ENCODE results near the gene MORC4.
"Not testable (repeated sequence)": the region's sequence is repeated elsewhere in the genome, so short reads cannot be mapped to it uniquely, and the experiment has no call there.

The MORC4 gene

DNA sequence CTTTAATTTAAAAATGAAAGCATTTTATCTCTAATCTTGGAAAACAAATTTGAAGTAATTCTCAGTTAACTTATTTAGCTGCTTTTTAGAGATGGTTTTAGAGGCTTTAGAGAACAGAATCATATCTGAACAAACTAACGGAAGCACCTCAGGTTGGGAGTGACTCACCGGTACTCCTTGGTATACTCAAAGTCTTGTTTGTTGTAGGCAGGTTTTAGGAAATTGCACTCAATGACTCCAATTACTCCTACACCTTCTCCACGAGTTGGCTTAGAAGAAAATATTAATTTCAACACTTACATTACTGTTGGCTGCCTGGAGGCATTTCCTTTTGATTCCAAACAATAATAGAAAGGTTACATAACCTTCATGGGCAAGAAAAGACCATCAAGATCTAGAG lies 23.6 kb downstream of the MORC4 start:
- H2BK5ac ChIP-seq (ENCODE audit: low read length), result no peak overlapping the region
- H3K79me1 ChIP-seq (ENCODE audit: low read length), result no peaks in the 10 kb centered on the region
- WGBS (ENCODE audit: extremely low coverage, insufficient coverage, low lambda C conversion rate), result no CpG with 5 or more reads among the region's 3 CpGs
- H2AK5ac ChIP-seq (ENCODE audit: low read length), result no peak overlapping the region
- no peak overlapping the region for H3K4ac ChIP-seq (ENCODE audit: low read depth, low read length)
- H3K4me2 ChIP-seq (ENCODE audit: low read length), result no peak overlapping the region
- no peak overlapping the region for H3K23ac ChIP-seq (ENCODE audit: low read length)
- no peaks in the 10 kb centered on the region for H3K4me1 ChIP-seq (ENCODE audit: control insufficient read depth, low read depth, low read length)
- H4K5ac ChIP-seq (ENCODE audit: low read length), result no peak overlapping the region
- no peaks in the 10 kb centered on the region for H3K79me2 ChIP-seq (ENCODE audit: control insufficient read depth, insufficient read depth, low read length)
- no peaks in the 10 kb centered on the region for H3K36me3 ChIP-seq (ENCODE audit: control insufficient read depth, insufficient read depth, low read length)
- H2BK15ac ChIP-seq (replicated peaks; ENCODE audit: low read depth), result no peak overlapping the region
- no peak for DNase-seq
- no peak overlapping the region for H3K56ac ChIP-seq (ENCODE audit: low read length)
- no peak overlapping the region for H3K9ac ChIP-seq (ENCODE audit: low read length)
- H2BK120ac ChIP-seq (ENCODE audit: low read depth, low read length), result no peak overlapping the region
- H3K27ac ChIP-seq (ENCODE audit: low read depth, low read length), result no peak overlapping the region
- no peaks in the 10 kb centered on the region for H3K27me3 ChIP-seq (ENCODE audit: insufficient read depth, low read length, poor library complexity)
- H4K8ac ChIP-seq (ENCODE audit: low read depth, low read length), result no peak overlapping the region
- H3K4me3 ChIP-seq (ENCODE audit: low read length), result no peak overlapping the region
- no peak overlapping the region for H3K18ac ChIP-seq (ENCODE audit: low read length)

DNA sequence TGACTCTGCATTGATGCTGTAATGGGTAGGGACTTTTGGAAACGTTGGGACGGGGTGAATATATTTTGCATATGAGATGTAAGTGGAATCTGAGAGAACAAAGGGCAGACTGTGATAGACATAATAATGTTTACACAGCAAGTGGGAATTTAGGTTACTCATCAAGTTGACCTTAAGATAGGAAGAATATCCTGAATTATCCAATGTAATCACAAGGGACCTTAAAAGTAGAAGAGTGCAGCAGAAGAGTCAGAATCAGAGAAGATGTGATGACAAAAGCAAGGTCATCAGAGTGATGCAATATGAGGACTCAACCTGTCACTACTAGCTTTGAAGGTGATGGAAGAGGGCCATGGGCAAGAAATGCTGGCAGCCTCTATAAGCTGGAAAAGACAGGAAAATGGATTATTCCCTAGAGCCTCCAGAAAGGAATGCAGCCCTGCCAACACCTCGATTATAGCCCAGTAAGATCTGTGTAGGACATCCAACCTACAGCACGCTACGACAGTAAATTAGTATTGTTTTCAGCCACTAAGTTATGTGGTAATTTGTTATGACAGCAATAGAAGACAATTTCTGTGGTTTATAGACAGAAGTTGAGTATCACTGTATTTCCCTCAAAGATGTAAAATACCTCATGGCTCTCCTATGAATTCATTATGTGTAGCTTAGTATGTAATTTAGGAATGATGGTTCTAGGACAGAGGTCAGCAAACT lies 26.4 kb downstream of the MORC4 start:
- Histone ChIP-seq H4K8ac (ENCODE audit: low read depth, low read length) (no peak overlapping the region), H3K27me3 (ENCODE audit: insufficient read depth, low read length, poor library complexity) (no peaks in the 10 kb centered on the region), H3K79me2 (ENCODE audit: control insufficient read depth, insufficient read depth, low read length) (no peaks in the 10 kb centered on the region), H2AK5ac (ENCODE audit: low read length) (no peak overlapping the region), H3K56ac (ENCODE audit: low read length) (no peak overlapping the region), H3K79me1 (ENCODE audit: low read length) (no peaks in the 10 kb centered on the region), H2BK5ac (ENCODE audit: low read length) (no peak overlapping the region), H3K4me1 (ENCODE audit: control insufficient read depth, low read depth, low read length) (no peaks in the 10 kb centered on the region), H2BK15ac (replicated peaks; ENCODE audit: low read depth) (no peak overlapping the region), H2BK120ac (ENCODE audit: low read depth, low read length) (no peak overlapping the region), H3K4me3 (ENCODE audit: low read length) (no peak overlapping the region), H3K18ac (ENCODE audit: low read length) (no peak overlapping the region), H3K4ac (ENCODE audit: low read depth, low read length) (no peak overlapping the region), H3K4me2 (ENCODE audit: low read length) (no peak overlapping the region), H4K5ac (ENCODE audit: low read length) (no peak overlapping the region), H3K27ac (ENCODE audit: low read depth, low read length) (no peak overlapping the region), H3K23ac (ENCODE audit: low read length) (no peak overlapping the region), H3K36me3 (ENCODE audit: control insufficient read depth, insufficient read depth, low read length) (no peaks in the 10 kb centered on the region), H3K9ac (ENCODE audit: low read length) (no peak overlapping the region)
- DNase-seq, result no peak
- no CpG with 5 or more reads among the region's 5 CpGs for WGBS (ENCODE audit: extremely low coverage, insufficient coverage, low lambda C conversion rate)

DNA sequence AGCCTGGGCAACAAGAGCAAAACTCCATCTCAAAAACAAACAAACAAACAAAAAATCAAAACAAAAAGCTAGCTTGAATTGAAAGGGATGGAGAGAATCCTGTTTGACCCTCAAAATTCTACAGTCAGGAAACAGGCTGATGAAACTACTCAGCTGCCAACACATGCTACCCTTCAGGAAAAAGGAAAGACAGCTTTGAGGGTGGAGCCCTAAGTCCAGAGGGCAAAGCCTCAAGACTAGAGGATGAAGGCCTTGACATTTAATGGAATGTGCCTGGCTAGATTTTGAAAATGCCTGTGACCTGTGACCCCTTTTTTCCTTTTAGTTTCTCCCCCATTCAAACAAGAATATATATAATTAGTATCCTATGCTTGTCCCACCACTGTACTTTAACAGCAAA lies 27.1 kb downstream of the MORC4 start:
- Histone ChIP-seq H3K23ac (ENCODE audit: low read length) (no peak overlapping the region), H3K36me3 (ENCODE audit: control insufficient read depth, insufficient read depth, low read length) (no peaks in the 10 kb centered on the region), H2BK15ac (replicated peaks; ENCODE audit: low read depth) (no peak overlapping the region), H2BK120ac (ENCODE audit: low read depth, low read length) (no peak overlapping the region), H3K27me3 (ENCODE audit: insufficient read depth, low read length, poor library complexity) (no peaks in the 10 kb centered on the region), H3K4me1 (ENCODE audit: control insufficient read depth, low read depth, low read length) (no peaks in the 10 kb centered on the region), H2BK5ac (ENCODE audit: low read length) (no peak overlapping the region), H3K4me2 (ENCODE audit: low read length) (no peak overlapping the region), H4K8ac (ENCODE audit: low read depth, low read length) (no peak overlapping the region), H3K27ac (ENCODE audit: low read depth, low read length) (no peak overlapping the region), H3K4me3 (ENCODE audit: low read length) (no peak overlapping the region), H3K4ac (ENCODE audit: low read depth, low read length) (no peak overlapping the region), H3K79me2 (ENCODE audit: control insufficient read depth, insufficient read depth, low read length) (no peaks in the 10 kb centered on the region), H4K5ac (ENCODE audit: low read length) (no peak overlapping the region), H3K79me1 (ENCODE audit: low read length) (no peaks in the 10 kb centered on the region), H3K9ac (ENCODE audit: low read length) (no peak overlapping the region), H2AK5ac (ENCODE audit: low read length) (no peak overlapping the region), H3K56ac (ENCODE audit: low read length) (no peak overlapping the region), H3K18ac (ENCODE audit: low read length) (no peak overlapping the region)
- DNase-seq, result no peak

DNA sequence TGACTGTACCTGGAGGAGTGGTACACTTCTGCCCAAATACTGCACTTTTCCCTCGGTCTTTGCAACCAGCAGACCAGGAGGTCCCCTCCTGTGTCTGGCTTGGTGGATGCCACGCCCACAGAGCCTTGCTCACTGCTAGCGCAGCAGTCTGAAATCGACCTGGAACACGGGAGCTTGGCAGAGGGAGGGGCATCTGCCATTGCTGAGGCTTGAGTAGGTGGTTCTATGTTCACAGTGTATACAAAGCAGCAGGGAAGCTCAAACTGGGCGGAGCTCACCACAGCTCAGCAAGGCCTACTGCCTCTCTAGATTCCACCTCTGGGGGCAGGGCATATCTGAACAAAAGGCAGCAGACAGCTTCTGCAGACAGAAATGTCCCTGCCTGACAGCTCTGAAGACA lies 33.5 kb downstream of the MORC4 start:
- H3K9ac ChIP-seq (ENCODE audit: low read length); H3K18ac ChIP-seq (ENCODE audit: low read length); H3K4ac ChIP-seq (ENCODE audit: low read depth, low read length); H4K8ac ChIP-seq (ENCODE audit: low read depth, low read length); H4K5ac ChIP-seq (ENCODE audit: low read length); H3K56ac ChIP-seq (ENCODE audit: low read length); H3K4me3 ChIP-seq (ENCODE audit: low read length); H3K4me2 ChIP-seq (ENCODE audit: low read length); H2AK5ac ChIP-seq (ENCODE audit: low read length); H3K36me3 ChIP-seq (ENCODE audit: control insufficient read depth, insufficient read depth, low read length); H3K79me2 ChIP-seq (ENCODE audit: control insufficient read depth, insufficient read depth, low read length); H3K4me1 ChIP-seq (ENCODE audit: control insufficient read depth, low read depth, low read length); H2BK120ac ChIP-seq (ENCODE audit: low read depth, low read length); H2BK5ac ChIP-seq (ENCODE audit: low read length); H3K79me1 ChIP-seq (ENCODE audit: low read length); H3K23ac ChIP-seq (ENCODE audit: low read length); H2BK15ac ChIP-seq (replicated peaks; ENCODE audit: low read depth); H3K27me3 ChIP-seq (ENCODE audit: insufficient read depth, low read length, poor library complexity); H3K27ac ChIP-seq (ENCODE audit: low read depth, low read length): not testable (repeated sequence)
- WGBS (ENCODE audit: extremely low coverage, insufficient coverage, low lambda C conversion rate), result no CpG with 5 or more reads among the region's 6 CpGs
- peak; percentile 47 for DNase-seq

DNA sequence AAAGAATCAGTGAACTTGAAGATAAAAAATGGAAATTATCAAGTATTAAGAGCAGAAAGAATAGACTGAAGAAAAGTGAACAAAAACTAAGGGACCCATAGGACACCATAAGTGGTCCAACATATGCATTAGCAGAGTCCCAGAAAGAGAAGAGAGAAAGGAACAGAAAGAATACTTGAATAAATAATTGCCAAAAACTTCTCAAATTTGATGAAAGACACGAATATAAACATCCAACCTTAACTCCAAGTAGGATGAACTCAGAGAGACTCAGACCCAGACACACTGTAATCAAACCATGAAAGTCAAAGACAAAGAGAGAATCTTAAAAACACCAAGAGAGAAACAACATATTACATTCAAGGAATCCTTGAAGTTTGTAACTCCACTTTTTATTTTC lies 35.7 kb downstream of the MORC4 start:
- H3K4me3 ChIP-seq (ENCODE audit: low read length), result no peak overlapping the region
- DNase-seq, result no peak
- H3K56ac ChIP-seq (ENCODE audit: low read length), result no peak overlapping the region
- H2BK15ac ChIP-seq (replicated peaks; ENCODE audit: low read depth), result no peak overlapping the region
- no peaks in the 10 kb centered on the region for H3K79me1 ChIP-seq (ENCODE audit: low read length)
- H3K4me1 ChIP-seq (ENCODE audit: control insufficient read depth, low read depth, low read length), result no peaks in the 10 kb centered on the region
- H3K4ac ChIP-seq (ENCODE audit: low read depth, low read length), result no peak overlapping the region
- no peak overlapping the region for H2BK5ac ChIP-seq (ENCODE audit: low read length)
- no peaks in the 10 kb centered on the region for H3K27me3 ChIP-seq (ENCODE audit: insufficient read depth, low read length, poor library complexity)
- no CpG with 5 or more reads among the region's 1 CpG for WGBS (ENCODE audit: extremely low coverage, insufficient coverage, low lambda C conversion rate)
- no peak overlapping the region for H4K8ac ChIP-seq (ENCODE audit: low read depth, low read length)
- no peaks in the 10 kb centered on the region for H3K36me3 ChIP-seq (ENCODE audit: control insufficient read depth, insufficient read depth, low read length)
- no peak overlapping the region for H3K18ac ChIP-seq (ENCODE audit: low read length)
- H3K23ac ChIP-seq (ENCODE audit: low read length), result no peak overlapping the region
- H3K79me2 ChIP-seq (ENCODE audit: control insufficient read depth, insufficient read depth, low read length), result no peaks in the 10 kb centered on the region
- H3K27ac ChIP-seq (ENCODE audit: low read depth, low read length), result no peak overlapping the region
- no peak overlapping the region for H2AK5ac ChIP-seq (ENCODE audit: low read length)
- H3K9ac ChIP-seq (ENCODE audit: low read length), result no peak overlapping the region
- no peak overlapping the region for H3K4me2 ChIP-seq (ENCODE audit: low read length)
- H4K5ac ChIP-seq (ENCODE audit: low read length), result no peak overlapping the region
- no peak overlapping the region for H2BK120ac ChIP-seq (ENCODE audit: low read depth, low read length)

DNA sequence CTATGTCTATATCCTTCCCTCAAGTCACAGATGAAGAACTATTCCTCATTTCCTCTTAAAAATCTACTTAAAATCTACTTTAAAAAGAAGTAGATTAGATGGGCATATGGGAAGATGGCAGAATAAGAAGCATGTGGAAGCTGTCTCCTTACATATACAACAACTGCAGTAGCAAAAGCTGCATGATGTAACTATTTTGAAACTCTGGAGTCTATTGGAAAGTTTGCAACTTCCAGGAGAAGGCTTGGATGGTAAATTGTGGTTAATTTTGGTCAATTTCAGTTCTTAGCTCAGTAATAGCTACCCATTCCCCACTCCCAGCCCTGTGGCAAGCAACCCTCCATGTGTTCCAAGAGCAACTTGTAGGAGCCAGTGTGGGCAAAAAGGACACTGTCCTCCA lies 36.9 kb downstream of the MORC4 start:
- Histone ChIP-seq H3K79me1 (ENCODE audit: low read length) (no peaks in the 10 kb centered on the region), H4K8ac (ENCODE audit: low read depth, low read length) (no peak overlapping the region), H4K5ac (ENCODE audit: low read length) (no peak overlapping the region), H3K27me3 (ENCODE audit: insufficient read depth, low read length, poor library complexity) (no peaks in the 10 kb centered on the region), H2BK15ac (replicated peaks; ENCODE audit: low read depth) (no peak overlapping the region), H3K27ac (ENCODE audit: low read depth, low read length) (no peak overlapping the region), H3K36me3 (ENCODE audit: control insufficient read depth, insufficient read depth, low read length) (no peaks in the 10 kb centered on the region), H2AK5ac (ENCODE audit: low read length) (no peak overlapping the region), H3K23ac (ENCODE audit: low read length) (no peak overlapping the region), H3K4me3 (ENCODE audit: low read length) (no peak overlapping the region), H3K4ac (ENCODE audit: low read depth, low read length) (no peak overlapping the region), H3K18ac (ENCODE audit: low read length) (no peak overlapping the region), H3K56ac (ENCODE audit: low read length) (no peak overlapping the region), H2BK5ac (ENCODE audit: low read length) (no peak overlapping the region), H3K79me2 (ENCODE audit: control insufficient read depth, insufficient read depth, low read length) (no peaks in the 10 kb centered on the region), H3K4me2 (ENCODE audit: low read length) (no peak overlapping the region), H3K4me1 (ENCODE audit: control insufficient read depth, low read depth, low read length) (no peaks in the 10 kb centered on the region), H3K9ac (ENCODE audit: low read length) (no peak overlapping the region), H2BK120ac (ENCODE audit: low read depth, low read length) (no peak overlapping the region)
- DNase-seq, result no peak

Measured in mesendoderm (in vitro differentiated cells).